Measurements from ENCODE around the gene RBL2. TPM values are rescaled to one million over a fixed set of nuclear protein-coding genes. Genes with fewer than 3 reads are reported as not detected.
A peak's percentile ranks its signal among the peaks of the same experiment; 100 is the strongest.

Gene RBL2
- total RNA-seq, 1 experiment from 2014 or later = 39.6 TPM

DNA sequence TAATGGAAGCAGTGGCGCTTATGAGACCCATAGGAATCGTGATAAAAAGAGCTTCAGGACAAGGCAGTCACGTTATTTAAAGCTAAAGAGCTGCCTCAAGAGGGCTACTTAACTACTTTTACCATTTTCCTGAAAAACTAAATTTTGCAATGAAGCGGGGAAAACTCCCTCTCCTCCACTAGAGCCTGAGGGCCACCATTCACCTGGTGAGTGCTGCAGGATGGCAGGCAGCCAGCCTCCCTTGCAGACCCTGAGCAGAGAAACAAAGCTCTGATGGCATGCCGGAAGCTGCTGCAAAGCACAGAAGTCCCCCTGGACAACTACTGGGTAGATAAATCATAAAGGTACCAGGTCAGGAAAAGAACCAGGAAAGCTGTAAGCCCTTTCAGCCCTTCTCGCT lies 60.4 kb downstream of the RBL2 start:
- Histone ChIP-seq H3K4me1 (ENCODE audit: insufficient read depth, low read length, poor library complexity, severe bottlenecking) (no peaks in the 10 kb centered on the region), H3K27me3 (replicated peaks; ENCODE audit: insufficient read depth, low read depth, low read length, poor library complexity) (no peaks in the 10 kb centered on the region), H3K36me3 (ENCODE audit: insufficient read depth, low read length, poor library complexity, severe bottlenecking) (peaks cover 57% of the 10 kb centered on the region), H3K4me3 (ENCODE audit: low read depth, low read length, poor library complexity, severe bottlenecking) (no peak overlapping the region), H3K27ac (ENCODE audit: low read depth, low read length, poor library complexity, severe bottlenecking) (no peak overlapping the region), H3K9me3 (ENCODE audit: low read depth, low read length, poor library complexity, severe bottlenecking) (no peaks in the 10 kb centered on the region)
- intact Hi-C loops (cut with micrococcal nuclease; ENCODE audit: unreplicated experiment) = no loop called here
- no TSS peak for BruUV-seq (replicated peaks)
- ChIA-PET POLR2A (ENCODE audit: low non-redundant PET) (no interaction called here), CTCF (no interaction called here)
- TF ChIP-seq, protein P1, sequence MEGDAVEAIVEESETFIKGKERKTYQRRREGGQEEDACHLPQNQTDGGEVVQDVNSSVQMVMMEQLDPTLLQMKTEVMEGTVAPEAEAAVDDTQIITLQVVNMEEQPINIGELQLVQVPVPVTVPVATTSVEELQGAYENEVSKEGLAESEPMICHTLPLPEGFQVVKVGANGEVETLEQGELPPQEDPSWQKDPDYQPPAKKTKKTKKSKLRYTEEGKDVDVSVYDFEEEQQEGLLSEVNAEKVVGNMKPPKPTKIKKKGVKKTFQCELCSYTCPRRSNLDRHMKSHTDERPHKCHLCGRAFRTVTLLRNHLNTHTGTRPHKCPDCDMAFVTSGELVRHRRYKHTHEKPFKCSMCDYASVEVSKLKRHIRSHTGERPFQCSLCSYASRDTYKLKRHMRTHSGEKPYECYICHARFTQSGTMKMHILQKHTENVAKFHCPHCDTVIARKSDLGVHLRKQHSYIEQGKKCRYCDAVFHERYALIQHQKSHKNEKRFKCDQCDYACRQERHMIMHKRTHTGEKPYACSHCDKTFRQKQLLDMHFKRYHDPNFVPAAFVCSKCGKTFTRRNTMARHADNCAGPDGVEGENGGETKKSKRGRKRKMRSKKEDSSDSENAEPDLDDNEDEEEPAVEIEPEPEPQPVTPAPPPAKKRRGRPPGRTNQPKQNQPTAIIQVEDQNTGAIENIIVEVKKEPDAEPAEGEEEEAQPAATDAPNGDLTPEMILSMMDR (conservative IDR thresholded peaks at IDR 0.05; ENCODE audit: low read depth, low read length) = no peak
- no peak for TF ChIP-seq EZH2 (IDR thresholded peaks at IDR 0.05; ENCODE audit: borderline replicate concordance, low read depth, low read length, poor library complexity, severe bottlenecking)
- DNase-seq (ENCODE audit: low spot score) = no peak

DNA sequence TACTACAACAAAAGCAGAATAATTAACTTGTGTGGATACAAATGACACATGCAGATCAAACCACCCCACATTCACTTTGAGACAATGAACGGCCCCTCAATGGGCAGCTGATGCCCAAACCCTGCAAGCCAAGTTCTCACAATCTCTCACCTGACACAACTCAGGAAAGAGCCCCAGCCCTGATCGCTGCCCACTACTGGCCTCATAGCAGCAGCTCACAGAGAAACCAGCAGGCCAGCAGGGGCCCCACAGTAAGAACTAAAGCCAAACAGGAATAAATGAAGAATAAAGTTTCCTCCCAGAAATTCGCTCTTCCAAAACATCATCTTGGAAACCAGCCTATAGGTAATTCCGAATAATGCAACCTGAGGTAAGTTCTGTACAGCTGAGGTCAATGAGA lies 61.1 kb downstream of the RBL2 start:
- TF ChIP-seq, protein P1 (conservative IDR thresholded peaks at IDR 0.05; ENCODE audit: low read depth, low read length) = 0 out of 2 replicates have a peak, but pooled peaks have one; percentile 9
- no peak for TF ChIP-seq EZH2 (IDR thresholded peaks at IDR 0.05; ENCODE audit: borderline replicate concordance, low read depth, low read length, poor library complexity, severe bottlenecking)
- no TSS peak for BruUV-seq (replicated peaks)
- Histone ChIP-seq H3K27ac (ENCODE audit: low read depth, low read length, poor library complexity, severe bottlenecking) (no peak overlapping the region), H3K27me3 (replicated peaks; ENCODE audit: insufficient read depth, low read depth, low read length, poor library complexity) (no peaks in the 10 kb centered on the region), H3K36me3 (ENCODE audit: insufficient read depth, low read length, poor library complexity, severe bottlenecking) (peaks cover 50% of the 10 kb centered on the region), H3K4me3 (ENCODE audit: low read depth, low read length, poor library complexity, severe bottlenecking) (no peak overlapping the region), H3K9me3 (ENCODE audit: low read depth, low read length, poor library complexity, severe bottlenecking) (no peaks in the 10 kb centered on the region), H3K4me1 (ENCODE audit: insufficient read depth, low read length, poor library complexity, severe bottlenecking) (no peaks in the 10 kb centered on the region)
- intact Hi-C loops (cut with micrococcal nuclease; ENCODE audit: unreplicated experiment) = no loop called here
- no peak for DNase-seq (ENCODE audit: low spot score)
- ChIA-PET POLR2A (ENCODE audit: low non-redundant PET) (no interaction called here), CTCF (no interaction called here)

DNA sequence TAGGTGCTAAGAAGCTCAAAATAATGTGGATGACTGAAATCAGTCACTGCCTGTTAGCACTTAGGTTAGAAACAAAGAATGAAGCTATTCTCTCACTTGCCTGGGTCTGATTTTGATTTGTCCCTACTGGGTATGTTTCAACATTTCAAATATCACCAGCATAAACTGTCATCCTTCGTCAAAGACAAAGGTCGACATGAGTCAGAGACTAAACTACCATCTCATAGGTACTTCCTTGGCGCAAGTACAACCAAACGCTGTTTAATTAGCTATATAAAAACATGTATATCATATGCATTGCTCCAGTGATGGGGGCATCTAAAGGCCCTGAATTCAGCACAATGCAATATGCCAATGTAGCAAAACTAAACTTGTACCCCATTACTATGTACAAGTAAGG lies 64.7 kb downstream of the RBL2 start:
- DNase-seq (ENCODE audit: low spot score) = no peak
- no peak for TF ChIP-seq EZH2 (IDR thresholded peaks at IDR 0.05; ENCODE audit: borderline replicate concordance, low read depth, low read length, poor library complexity, severe bottlenecking)
- TF ChIP-seq, protein P1 (conservative IDR thresholded peaks at IDR 0.05; ENCODE audit: low read depth, low read length) = no peak
- Histone ChIP-seq H3K9me3 (ENCODE audit: low read depth, low read length, poor library complexity, severe bottlenecking) (no peaks in the 10 kb centered on the region), H3K27ac (ENCODE audit: low read depth, low read length, poor library complexity, severe bottlenecking) (no peak overlapping the region), H3K27me3 (replicated peaks; ENCODE audit: insufficient read depth, low read depth, low read length, poor library complexity) (no peaks in the 10 kb centered on the region), H3K4me3 (ENCODE audit: low read depth, low read length, poor library complexity, severe bottlenecking) (no peak overlapping the region), H3K36me3 (ENCODE audit: insufficient read depth, low read length, poor library complexity, severe bottlenecking) (peaks cover 22% of the 10 kb centered on the region), H3K4me1 (ENCODE audit: insufficient read depth, low read length, poor library complexity, severe bottlenecking) (peaks cover 1% of the 10 kb centered on the region)
- POLR2A ChIA-PET (ENCODE audit: low non-redundant PET) = no interaction called here
- CTCF ChIA-PET = no interaction called here
- BruUV-seq (replicated peaks) = no TSS peak
- intact Hi-C loops (cut with micrococcal nuclease; ENCODE audit: unreplicated experiment) = no loop called here

All from A673 (cell line).